A549 (cell line): ENCODE data around the gene MT1E. TPM values are rescaled to one million over a fixed set of nuclear protein-coding genes. Genes with fewer than 3 reads are reported as not detected.

ENCODE experiments used
- ATAC-seq, 2 experiments: fragments of 200-7000 bp in 1 of 2; fragments of >200 bp in 1 of 2; cut with Nextera tagmentation in 1 of 2; cut with Tn5 transposase in 1 of 2; 3 replicates each; pipeline versions ENCODE4 v1.8.0 to v1.9.1; 2018 to 2020; ENCODE audit warnings: mild to moderate bottlenecking in 1 of 2, moderate library complexity in 1 of 2
- CTCF ChIA-PET: fragments of 300-600 bp; sonication (Branson Sonifier 250); formaldehyde crosslinking; extraction: SDS; loops from one replicate; lab custom pipeline; 2021; ENCODE audit warnings: antibody characterized with exemption, inconsistent platforms; lab: Yijun Ruan, JAX
- POLR2A ChIA-PET: fragments of 350-600 bp; formaldehyde crosslinking; extraction: SDS; loops from one replicate; lab custom pipeline; 2021; ENCODE audit warnings: antibody characterized with exemption, inconsistent platforms; lab: Yijun Ruan, JAX
- DNase-seq, 2 experiments: peaks; one replicate each; pipeline versions ENCODE4 v3.0.0 to v3.0.0-alpha.2; 2011 to 2016; ENCODE audit warnings: low read depth in 1 of 2, low spot score in 1 of 2
- FAIRE-seq: peaks from 2 replicates; lab custom pipeline; 2011; peaks lifted over from hg19 to GRCh38; lab: Jason Lieb, UNC
- H3K27ac ChIP-seq, 2 experiments: fragments of >200 bp; sonication (Bioruptor Twin); formaldehyde crosslinking; 3 replicates each; pipeline ENCODE4 v1.5.1; 2016 to 2017
- H3K4me1 ChIP-seq: fragments of >200 bp; sonication (Bioruptor Twin); formaldehyde crosslinking; 3 replicates; pipeline ENCODE4 v1.6.1; 2016
- H3K4me2 ChIP-seq: fragments of >200 bp; sonication (Bioruptor Twin); formaldehyde crosslinking; 3 replicates; pipeline ENCODE4 v1.6.1; 2016
- H3K4me3 ChIP-seq: fragments of >200 bp; sonication (Bioruptor Twin); formaldehyde crosslinking; 3 replicates; pipeline ENCODE4 v1.5.1; 2016
- H3K9me3 ChIP-seq: fragments of >200 bp; sonication (Bioruptor Twin); formaldehyde crosslinking; 3 replicates; pipeline ENCODE4 v1.6.1; 2016
- CHD2 ChIP-seq: fragments of 150-350 bp; IDR thresholded peaks from 2 replicates; pipeline ENCODE4 v1.6.1; 2014; ENCODE audit warnings: low read length; ENCODE audit not compliant: partially characterized antibody
- CTCF ChIP-seq: fragments of >200 bp; sonication (Bioruptor Twin); formaldehyde crosslinking; IDR thresholded peaks from 3 replicates; pipeline ENCODE4 v1.5.1; 2016
- EHF ChIP-seq: fragments of 250-450 bp; sonication (Bioruptor Pico); IDR thresholded peaks from 2 replicates; pipeline ENCODE4 v1.5.0; 2020; ENCODE audit warnings: mild to moderate bottlenecking
- ESRRA ChIP-seq: fragments of 150-350 bp; IDR thresholded peaks from 2 replicates; pipeline ENCODE4 v1.6.1; 2014; ENCODE audit warnings: mild to moderate bottlenecking, low read length, borderline replicate concordance
- FOSL2 ChIP-seq, 2 experiments: fragments of 450-650 bp in 1 of 2; fragments of >200 bp in 1 of 2; sonication (Bioruptor Twin) in 1 of 2; formaldehyde crosslinking; IDR thresholded peaks; 2 replicates each; pipeline versions ENCODE4 v1.5.0 to v1.6.1; 2016 to 2020; ENCODE audit warnings: mild to moderate bottlenecking in 1 of 2, moderate library complexity in 1 of 2
- FOXS1 ChIP-seq: fragments of 250-450 bp; sonication (Bioruptor Pico); IDR thresholded peaks from 2 replicates; pipeline ENCODE4 v1.5.0; 2020; ENCODE audit warnings: mild to moderate bottlenecking, moderate library complexity
- HES2 ChIP-seq: fragments of >200 bp; sonication (Bioruptor Twin); formaldehyde crosslinking; IDR thresholded peaks from 2 replicates; pipeline ENCODE4 v1.6.1; 2016
- HMGXB4 ChIP-seq: fragments of 250-450 bp; sonication (Bioruptor Pico); IDR thresholded peaks from 2 replicates; pipeline ENCODE4 v1.5.0; 2021; ENCODE audit warnings: mild to moderate bottlenecking, moderate library complexity, borderline replicate concordance
- KDM1A ChIP-seq: fragments of 200-600 bp; sonication (generic); IDR thresholded peaks from 2 replicates; pipeline ENCODE4 v1.6.1; 2016; ENCODE audit warnings: low read depth, mild to moderate bottlenecking
- KDM5A ChIP-seq: fragments of 200-600 bp; sonication (generic); IDR thresholded peaks from 2 replicates; pipeline ENCODE4 v1.6.1; 2016; ENCODE audit warnings: antibody characterized with exemption, mild to moderate bottlenecking
- MAFK ChIP-seq: fragments of 450-650 bp; IDR thresholded peaks from 2 replicates; pipeline ENCODE4 v1.6.1; 2014; ENCODE audit not compliant: partially characterized antibody
- MAZ ChIP-seq: fragments of 150-350 bp; IDR thresholded peaks from 2 replicates; pipeline ENCODE4 v1.6.1; 2014; ENCODE audit warnings: antibody characterized with exemption, low read depth, low read length, borderline replicate concordance
- NPAS2 ChIP-seq: fragments of 250-450 bp; sonication (Bioruptor Pico); IDR thresholded peaks from 2 replicates; pipeline ENCODE4 v1.8.0; 2022; ENCODE audit warnings: mild to moderate bottlenecking, moderate library complexity, borderline replicate concordance
- NR3C1 ChIP-seq: fragments of >200 bp; sonication (Bioruptor Twin); formaldehyde crosslinking; IDR thresholded peaks from 3 replicates; pipeline ENCODE4 v1.6.1; 2017
- PBX3 ChIP-seq: IDR thresholded peaks from 2 replicates; pipeline ENCODE4 v1.6.1; 2012
- PHF8 ChIP-seq: fragments of 200-600 bp; sonication (generic); IDR thresholded peaks from 2 replicates; pipeline ENCODE4 v1.6.1; 2016; ENCODE audit warnings: low read depth, mild to moderate bottlenecking, antibody characterized with exemption, moderate library complexity, borderline replicate concordance
- POLR2AphosphoS2 ChIP-seq: conservative IDR thresholded peaks from 2 replicates; pipeline ENCODE4 v1.6.1; 2012; ENCODE audit warnings: low read length, improper control_type of control experiment, inconsistent platforms
- RCOR1 ChIP-seq: fragments of 150-350 bp; IDR thresholded peaks from 2 replicates; pipeline ENCODE4 v1.6.1; 2014; ENCODE audit warnings: antibody characterized with exemption, low read length, low read depth
- RNF2 ChIP-seq: fragments of 200-600 bp; sonication (generic); IDR thresholded peaks from 2 replicates; pipeline ENCODE4 v1.6.1; 2016; ENCODE audit warnings: low read depth, mild to moderate bottlenecking, antibody characterized with exemption, moderate library complexity, borderline replicate concordance
- ZC3H11A ChIP-seq: fragments of 450-650 bp; IDR thresholded peaks from 2 replicates; pipeline ENCODE4 v1.6.1; 2014; ENCODE audit warnings: antibody characterized with exemption, mild to moderate bottlenecking
- ZFP36 ChIP-seq: fragments of 450-650 bp; IDR thresholded peaks from 2 replicates; pipeline ENCODE4 v1.6.1; 2014; ENCODE audit warnings: borderline replicate concordance; ENCODE audit not compliant: partially characterized antibody
- ZSCAN20 ChIP-seq: fragments of 250-450 bp; sonication (Bioruptor Pico); IDR thresholded peaks from 2 replicates; pipeline ENCODE4 v1.8.0; 2022; ENCODE audit warnings: mild to moderate bottlenecking, moderate library complexity
- WGBS: methylation state at CpG from one replicate; pipeline ENCODE4 v1.1.6; 2017; ENCODE audit errors: missing lambda C conversion rate; 5-methylcytosine and 5-hydroxymethylcytosine counted together
- polyA plus RNA-seq, 4 experiments: library from polyadenylated mRNA; depleted of rRNA in 3 of 4; stranded (reverse); fragments of >200 nt; fragmentation: RNase III in 1 of 4; extraction: RNeasy Plus Mini Kit Qiagen cat#74134 plus additional on column Dnase treatment in 1 of 4; gene quantifications; 2 replicates in 3 of 4; 3 replicates in 1 of 4; pipeline ENCODE4 v1.2.3, GENCODE V29; 2011 to 2017

The MT1E gene
- polyA plus RNA-seq, 2 of the 4 experiments (the other 2 are of a cell fraction) = not detected

GRCh38 chr16:56634715-56635440 is 9.3 kb downstream of the MT1E start:
- ChIA-PET CTCF (interaction anchor here (0.8 to 25.6 kb wide), 5 partner anchors 9 to 67 kb away, joined by 3 to 340 read pairs (median 4); partner anchors contain the start of gene MT2A), POLR2A (no interaction called here)
- TF ChIP-seq HMGXB4 (CRISPR knock-in tag) = no peak
- TF ChIP-seq KDM1A = no peak
- TF ChIP-seq ZFP36 = no peak
- no peak for TF ChIP-seq FOSL2 (IDR thresholded peaks at IDR 0.05)
- no peak for TF ChIP-seq FOSL2 (CRISPR knock-in tag; IDR thresholded peaks at IDR 0.05)
- no peak for TF ChIP-seq KDM5A
- no peak for TF ChIP-seq MAZ
- no peak for TF ChIP-seq EHF (CRISPR knock-in tag)
- no peak for TF ChIP-seq CTCF
- Histone ChIP-seq H3K9me3 (no peaks in the 10 kb centered on the region), H3K4me2 (no peak overlapping the region), H3K27ac (no peak overlapping the region), H3K4me1 (0 out of 3 replicates have a peak, but pooled peaks cover 3% of the 10 kb centered on the region), H3K4me3 (no peak overlapping the region)
- WGBS = 82% methylated on average over 47 of the region's 47 CpGs
- no peak for DNase-seq
- no peak for ATAC-seq
- FAIRE-seq = no peak

- TF ChIP-seq CHD2 = no peak
- TF ChIP-seq PBX3 = no peak
- TF ChIP-seq ZSCAN20 = no peak
- no peak for TF ChIP-seq FOSL2 (IDR thresholded peaks at IDR 0.05)
- no peak for TF ChIP-seq FOSL2 (CRISPR knock-in tag; IDR thresholded peaks at IDR 0.05)
- no peak for TF ChIP-seq POLR2AphosphoS2
- TF ChIP-seq ESRRA = no peak
- TF ChIP-seq MAFK = no peak
- no peak for TF ChIP-seq PHF8
- TF ChIP-seq ZC3H11A = no peak
- TF ChIP-seq RNF2 = no peak
- TF ChIP-seq NR3C1 = no peak
- no peak for TF ChIP-seq HES2
- TF ChIP-seq FOXS1 (CRISPR knock-in tag) = no peak
- no peak for TF ChIP-seq RCOR1
- TF ChIP-seq NPAS2 = no peak
- Histone ChIP-seq H3K4me2 (no peak overlapping the region), H3K4me1 (0 out of 3 replicates have a peak, but pooled peaks cover 3% of the 10 kb centered on the region), H3K4me3 (no peak overlapping the region), H3K27ac (no peak overlapping the region), H3K9me3 (no peaks in the 10 kb centered on the region)
- ATAC-seq (no peak), DNase-seq (no peak), FAIRE-seq (no peak)
- ChIA-PET POLR2A (no interaction called here), CTCF (interaction anchor here (1.2 to 25.6 kb wide), 2 partner anchors 8 to 26 kb away, joined by 4 to 340 read pairs; partner anchors contain the start of gene MT2A)
- 80% methylated on average over 37 of the region's 40 CpGs for WGBS
These were observed 9.9 kb downstream of the MT1E start for GRCh38 chr16:56635441-56635967.
